HG02588 (cell line): ENCODE results near the gene GALNT14.

Experiments used
- ATAC-seq: cut with Tn5 transposase; IDR thresholded peaks from one replicate; pipeline ENCODE4 v1.9.1; 2021; ENCODE audit warnings: mild to moderate bottlenecking, moderate library complexity; ENCODE audit not compliant: unreplicated experiment

Gene GALNT14

GRCh38 chr2:31088504-31089195 lies 49.6 kb downstream of the GALNT14 start:
- ATAC-seq: no peak

- ATAC-seq: no peak
Observed at GRCh38 chr2:31087491-31087890, 50.7 kb downstream of the GALNT14 start.

- no peak for ATAC-seq
Observed at GRCh38 chr2:31086590-31086989, 51.6 kb downstream of the GALNT14 start.

- no peak for ATAC-seq
Observed at GRCh38 chr2:31083234-31083993, 54.8 kb downstream of the GALNT14 start.

- no peak for ATAC-seq
Observed at GRCh38 chr2:31082002-31082401, 56.2 kb downstream of the GALNT14 start.

GRCh38 chr2:31081492-31081891 lies 56.7 kb downstream of the GALNT14 start:
- no peak for ATAC-seq

- ATAC-seq: no peak
Observed at GRCh38 chr2:31080361-31080760, 57.9 kb downstream of the GALNT14 start.

- ATAC-seq: no peak
Observed at GRCh38 chr2:31079665-31080064, 58.6 kb downstream of the GALNT14 start.

- no peak for ATAC-seq
Observed at GRCh38 chr2:31078579-31079105, 59.6 kb downstream of the GALNT14 start.

GRCh38 chr2:31078011-31078410 lies 60.2 kb downstream of the GALNT14 start:
- no peak for ATAC-seq

- no peak for ATAC-seq
Observed at GRCh38 chr2:31075941-31076590, 62.2 kb downstream of the GALNT14 start.

GRCh38 chr2:31075431-31075830 lies 62.8 kb downstream of the GALNT14 start:
- ATAC-seq: no peak

- no peak for ATAC-seq
Observed at GRCh38 chr2:31071741-31072140, 66.5 kb downstream of the GALNT14 start.

GRCh38 chr2:31070339-31071125 lies 67.7 kb downstream of the GALNT14 start:
- ATAC-seq: no peak

GRCh38 chr2:31069643-31070325 lies 68.5 kb downstream of the GALNT14 start:
- ATAC-seq: no peak

GRCh38 chr2:31067259-31067658 lies 71.0 kb downstream of the GALNT14 start:
- no peak for ATAC-seq

- ATAC-seq: no peak
Observed at GRCh38 chr2:31066551-31066950, 71.7 kb downstream of the GALNT14 start.

- ATAC-seq: no peak
Observed at GRCh38 chr2:31066086-31066485, 72.2 kb downstream of the GALNT14 start.

GRCh38 chr2:31065356-31065755 lies 72.9 kb downstream of the GALNT14 start:
- no peak for ATAC-seq

- no peak for ATAC-seq
Observed at GRCh38 chr2:31060397-31060796, 77.8 kb downstream of the GALNT14 start.
